Fibroblast of skin of left biceps (primary cell): ENCODE results near the gene BMI1.
A peak's percentile ranks its signal among the peaks of the same experiment; 100 is the strongest.

ENCODE experiments used
- DNase-seq, 2 experiments: peaks; one replicate each; pipeline ENCODE4 v3.0.0-alpha.2; 2013; ENCODE audit warnings: low read depth in 2 of 2

BMI1 gene

GRCh38 chr10:22366771-22367170 lies 45.9 kb downstream of the BMI1 start:
- no peak for DNase-seq

- no peak for DNase-seq
Measured at GRCh38 chr10:22367471-22367870, 46.6 kb downstream of the BMI1 start.

- DNase-seq, result no peak
Measured at GRCh38 chr10:22368402-22368801, 47.5 kb downstream of the BMI1 start.

- DNase-seq, result no peak
Measured at GRCh38 chr10:22368981-22369380, 48.1 kb downstream of the BMI1 start.

- DNase-seq, result no peak
Measured at GRCh38 chr10:22369434-22370072, 48.7 kb downstream of the BMI1 start.

GRCh38 chr10:22370320-22370719 lies 49.4 kb downstream of the BMI1 start:
- DNase-seq, result no peak

GRCh38 chr10:22372298-22372697 lies 51.4 kb downstream of the BMI1 start:
- DNase-seq, result no peak

- peak; percentile 25 to 40 for DNase-seq
Measured at GRCh38 chr10:22372917-22373316, 52.0 kb downstream of the BMI1 start.

- no peak for DNase-seq
Measured at GRCh38 chr10:22374489-22375126, 53.7 kb downstream of the BMI1 start.

GRCh38 chr10:22379059-22379458 lies 58.2 kb downstream of the BMI1 start:
- no peak for DNase-seq
